ENCODE results near the gene ACOT4.
"Not testable (repeated sequence)": the region's sequence is repeated elsewhere in the genome, so short reads cannot be mapped to it uniquely, and the experiment has no call there.

ACOT4 gene

GRCh38 chr14:73633116-73634010 lies 41.7 kb downstream of the ACOT4 start:
- DNase-seq (ENCODE audit: low read depth) = peak; percentile 43

DNA sequence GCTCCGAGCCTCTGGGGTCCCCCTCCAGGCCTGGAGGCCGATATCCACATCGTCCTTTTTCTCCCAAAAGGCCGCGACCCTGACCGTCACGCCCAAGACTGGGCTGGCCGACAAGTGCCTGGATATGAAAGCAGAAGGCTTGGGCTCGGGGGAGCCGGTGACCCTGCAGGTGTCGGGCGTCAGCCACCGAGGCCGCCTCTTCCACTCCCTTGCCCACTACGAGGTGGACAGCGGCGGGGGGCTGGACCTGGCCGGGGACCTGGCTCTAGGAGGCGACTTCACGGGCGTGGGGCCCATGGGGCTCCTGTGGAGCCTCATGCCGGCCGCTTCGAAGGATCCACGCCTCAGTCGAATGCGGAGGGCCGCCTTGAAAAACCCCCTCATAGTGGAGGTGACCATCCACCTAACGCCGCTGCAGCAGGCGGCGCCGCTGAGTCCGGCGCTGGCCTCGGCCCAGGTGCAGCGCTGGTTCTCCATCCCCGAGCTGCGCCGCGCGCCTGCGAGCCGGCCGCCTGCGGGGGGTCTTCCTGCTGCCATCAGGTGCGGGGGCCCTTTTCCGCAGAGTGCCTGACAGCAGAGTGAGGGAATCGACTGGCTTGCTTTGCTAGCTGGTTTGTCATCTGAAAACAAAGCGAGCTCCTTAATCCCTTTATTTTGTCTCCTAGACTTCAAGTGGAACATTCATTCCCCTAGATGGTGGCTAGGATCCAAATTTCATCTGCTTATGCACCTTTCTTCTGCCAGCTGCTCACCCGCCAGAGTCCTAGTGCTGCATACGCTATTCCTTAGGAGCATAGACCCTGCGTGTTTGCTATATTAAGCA lies 42.5 kb downstream of the ACOT4 start:
- no peak for DNase-seq (ENCODE audit: low read depth)

DNA sequence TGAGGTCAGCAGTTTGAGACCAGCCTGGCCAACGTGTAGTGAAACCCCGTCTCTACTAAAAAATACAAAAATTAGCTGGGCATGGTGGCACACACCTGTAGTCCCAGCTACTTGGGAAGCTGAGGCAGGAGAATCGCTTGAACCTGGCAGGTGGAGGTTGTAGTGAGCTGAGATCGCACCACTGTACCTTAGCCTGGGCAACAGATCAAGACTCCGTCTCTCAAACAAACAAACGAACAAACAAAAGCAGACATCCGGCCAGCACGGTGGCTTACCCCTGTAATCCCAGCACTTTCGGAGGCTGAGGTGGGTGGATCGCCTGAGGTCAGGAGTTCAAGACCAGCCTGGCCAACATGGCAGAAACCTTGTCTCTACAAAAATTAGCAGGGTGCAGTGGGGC lies 44.7 kb downstream of the ACOT4 start:
- not testable (repeated sequence) for DNase-seq (ENCODE audit: low read depth)

- no peak for DNase-seq (ENCODE audit: low read depth)
Measured at GRCh38 chr14:73637830-73638229, 46.2 kb downstream of the ACOT4 start.

DNA sequence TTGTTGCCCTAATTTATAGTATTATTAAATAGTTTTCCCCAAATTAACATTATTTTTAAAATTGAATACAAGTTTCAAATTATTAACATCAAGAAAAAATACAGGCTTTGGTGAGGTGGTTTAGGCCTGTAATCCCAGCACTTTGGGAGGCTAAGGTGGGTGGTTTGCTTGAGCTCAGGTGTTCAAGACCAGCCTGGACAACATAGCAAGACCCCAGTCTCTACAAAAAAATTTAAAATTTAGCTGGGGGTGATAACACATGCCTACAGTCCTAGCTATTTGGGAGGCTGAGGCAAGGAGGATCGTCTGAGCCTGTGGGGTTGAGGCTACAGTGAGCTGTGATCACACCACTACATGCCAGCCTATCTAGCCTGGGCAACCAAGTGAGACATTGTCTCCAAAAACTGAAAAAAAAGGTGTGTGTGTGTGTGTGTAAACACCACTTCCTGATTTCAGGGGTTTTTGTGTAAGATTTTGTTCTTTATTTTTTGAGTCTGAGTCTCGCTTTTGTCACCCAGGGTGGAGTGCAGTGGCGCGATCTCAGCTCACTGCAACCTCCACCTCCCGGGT lies 49.2 kb downstream of the ACOT4 start:
- DNase-seq (ENCODE audit: low read depth) = no peak

DNA sequence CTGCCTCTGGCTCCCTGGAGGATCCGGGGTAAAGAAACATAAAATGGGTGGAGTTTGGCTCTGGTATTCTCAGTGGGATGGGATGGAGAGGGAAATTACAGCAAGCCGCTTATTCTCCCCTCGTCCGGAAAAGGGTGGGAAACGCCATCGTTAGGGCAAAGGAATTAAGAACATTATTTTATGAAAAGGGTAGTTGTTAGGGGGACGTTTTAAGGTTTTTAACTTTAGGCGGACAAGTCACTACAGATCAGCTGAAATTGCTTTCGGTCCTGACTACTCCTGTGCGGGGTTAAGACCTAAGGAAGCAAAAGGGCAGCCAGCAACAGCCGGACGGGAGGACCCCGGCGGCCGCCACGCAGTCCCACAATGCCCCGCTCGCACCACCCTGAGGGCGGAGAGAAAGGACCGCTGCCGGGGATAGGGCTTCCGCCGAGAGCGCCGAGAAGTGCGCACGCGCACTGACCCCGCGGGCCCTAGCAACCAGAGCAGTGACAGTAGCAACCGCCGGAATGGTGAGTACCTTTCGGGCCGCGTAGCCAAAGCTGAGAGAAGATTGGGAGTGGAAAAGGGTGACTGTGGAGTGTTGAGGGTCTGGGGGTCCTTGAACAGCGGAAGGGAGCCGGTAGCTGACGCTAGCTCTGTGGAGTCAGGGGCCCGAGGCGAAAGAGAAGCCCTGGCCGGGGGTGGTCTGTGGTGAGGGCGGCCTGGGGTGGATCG lies 53.0 kb downstream of the ACOT4 start, which contains the start of gene DNAL1:
DNAL1 (plus strand) TSS at position 456 of the 717 bp plus-strand sequence; CDS start at position 510, 54 bp downstream.
- peak; percentile 88 for DNase-seq (ENCODE audit: low read depth)

DNA sequence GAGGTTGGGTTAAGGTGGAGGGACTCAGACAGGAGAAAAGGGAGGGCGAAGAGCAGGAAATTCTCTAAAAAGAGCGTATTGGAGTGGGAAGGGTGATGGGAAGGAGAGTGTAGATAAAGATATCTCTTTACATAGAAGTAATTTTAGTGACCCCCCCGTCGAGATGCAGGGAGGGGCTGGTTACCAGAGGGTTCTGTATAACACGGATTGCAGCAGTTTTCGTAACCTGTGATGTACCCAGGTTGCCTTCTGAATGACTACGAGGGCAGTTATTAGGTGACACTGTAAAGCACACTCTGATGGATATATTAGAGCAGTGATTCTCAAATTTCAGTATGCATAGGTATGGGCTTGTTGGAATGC lies 53.6 kb downstream of the ACOT4 start:
- DNase-seq (ENCODE audit: low read depth) = no peak
